ENCODE measurements around the gene MTFMT.
A peak's percentile ranks its signal among the peaks of the same experiment; 100 is the strongest.
"Not testable (repeated sequence)": the region's sequence is repeated elsewhere in the genome, so short reads cannot be mapped to it uniquely, and the experiment has no call there.

MTFMT gene

DNA sequence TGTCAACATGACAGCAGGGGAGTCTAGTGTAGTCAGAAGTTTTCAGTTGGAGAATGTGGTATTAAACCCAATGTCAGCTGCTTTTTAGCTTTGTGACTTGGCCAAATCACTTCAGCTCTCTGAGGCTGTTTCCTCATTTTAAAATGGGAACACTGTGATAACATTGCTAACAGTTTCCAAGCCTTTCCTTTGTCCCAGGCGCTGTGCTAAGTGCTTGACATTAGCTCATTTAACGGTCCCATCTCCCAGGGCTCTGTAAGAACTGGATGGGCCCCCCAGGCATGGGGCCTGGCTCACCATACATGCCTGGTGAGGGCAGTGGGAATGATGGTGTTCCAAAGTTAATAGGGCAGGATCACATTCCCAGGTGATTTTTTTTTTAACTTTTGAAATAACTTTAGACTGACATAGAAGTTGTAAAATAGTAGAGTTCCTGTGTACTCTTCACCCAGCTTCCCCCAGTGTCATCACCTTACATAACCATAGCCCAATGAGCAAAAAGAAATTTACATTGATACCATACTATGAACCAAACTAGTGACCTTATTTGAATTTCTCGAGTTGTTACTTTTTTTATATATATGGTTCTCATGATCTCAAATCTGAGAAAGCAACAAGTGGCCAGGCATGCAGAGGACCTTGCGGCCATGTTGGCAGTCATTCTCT is 30.6 kb upstream of the MTFMT start:
- no peak for DNase-seq

- no peak for DNase-seq
Measured at GRCh38 chr15:65059369-65059750, 29.9 kb upstream of the MTFMT start.

- no peak for DNase-seq
Measured at GRCh38 chr15:65058394-65059368, 29.2 kb upstream of the MTFMT start.

GRCh38 chr15:65057549-65057940 is 28.1 kb upstream of the MTFMT start:
- DNase-seq: no peak

- no peak for DNase-seq
Measured at GRCh38 chr15:65056868-65057548, 27.6 kb upstream of the MTFMT start.

- DNase-seq: no peak
Measured at GRCh38 chr15:65056106-65056505, 26.7 kb upstream of the MTFMT start.

DNA sequence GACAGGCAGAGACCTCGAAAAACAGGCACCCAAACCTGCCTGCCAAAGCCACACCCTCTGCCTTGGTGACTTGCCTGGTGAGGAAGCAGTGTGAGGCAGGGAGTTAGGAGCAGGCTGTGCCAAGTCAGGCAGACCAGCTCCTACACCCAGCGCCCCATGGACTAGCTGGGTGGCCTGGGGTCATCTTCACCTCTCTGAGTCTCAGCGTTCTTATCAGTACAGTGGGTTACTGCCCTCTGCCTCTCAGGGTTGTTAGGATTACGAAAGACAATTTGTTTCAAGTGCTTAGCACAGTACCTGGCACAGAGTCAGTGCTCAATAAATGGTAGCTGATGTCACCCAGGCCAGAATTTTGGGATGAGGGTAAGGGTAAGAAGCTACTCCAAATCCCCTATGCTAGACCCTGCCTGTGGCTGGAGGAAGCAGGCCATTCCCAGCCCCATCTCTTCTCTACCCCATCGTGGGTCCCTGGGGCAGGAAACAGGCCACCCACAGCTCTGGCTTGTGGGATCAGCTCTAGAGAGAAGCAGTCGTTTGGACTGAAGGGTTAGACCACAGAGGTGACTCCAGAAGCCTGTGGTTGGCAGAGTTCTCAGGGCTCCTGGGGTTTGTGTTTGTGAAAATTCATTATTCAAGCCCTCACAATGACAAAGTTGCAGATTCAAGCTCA is 25.9 kb upstream of the MTFMT start:
- no peak for DNase-seq

DNA sequence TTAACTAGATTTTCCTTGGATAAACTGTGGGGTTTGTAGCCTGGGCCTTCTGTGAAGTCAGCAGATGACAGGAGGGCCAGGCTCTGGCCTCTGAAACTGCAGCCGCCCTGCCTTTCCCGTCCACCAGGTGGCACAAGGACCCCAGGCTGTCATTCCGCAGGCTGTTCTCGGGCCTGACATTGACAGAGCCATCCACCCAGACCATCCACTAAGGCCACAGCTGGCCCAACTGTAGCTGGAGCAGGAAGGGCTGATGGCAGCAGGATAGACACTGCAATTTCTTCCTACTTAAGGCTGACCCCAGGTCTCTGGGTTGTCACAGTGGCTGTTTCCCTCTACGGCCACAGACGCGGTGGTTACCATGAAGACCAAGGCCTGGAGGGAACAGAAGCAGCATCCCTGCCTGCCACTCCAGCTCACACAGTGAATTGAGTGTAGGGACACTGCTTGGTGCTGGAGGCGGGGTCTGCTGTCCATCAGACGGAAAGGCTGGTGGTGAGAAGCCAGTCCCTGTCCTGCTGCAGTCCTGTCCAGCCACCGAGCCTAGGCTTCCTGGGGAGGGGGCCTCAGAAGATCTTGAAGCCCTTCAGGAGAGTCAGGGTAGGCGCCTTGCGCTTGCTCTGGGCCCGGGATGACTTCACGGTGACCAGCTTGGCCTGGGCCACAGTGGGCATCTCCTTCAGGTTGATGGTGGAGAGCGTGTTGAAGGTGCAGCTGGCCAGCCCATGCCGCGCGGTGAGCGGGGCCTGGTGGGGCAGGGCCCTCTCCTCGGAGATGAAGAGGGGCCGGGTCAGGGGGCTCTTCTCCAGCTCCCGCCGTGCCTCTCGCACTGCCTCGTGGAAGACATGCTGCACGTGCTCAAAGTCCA is 25.1 kb upstream of the MTFMT start:
- no peak for DNase-seq

GRCh38 chr15:65052956-65053355 is 23.5 kb upstream of the MTFMT start:
- no peak for DNase-seq

DNA sequence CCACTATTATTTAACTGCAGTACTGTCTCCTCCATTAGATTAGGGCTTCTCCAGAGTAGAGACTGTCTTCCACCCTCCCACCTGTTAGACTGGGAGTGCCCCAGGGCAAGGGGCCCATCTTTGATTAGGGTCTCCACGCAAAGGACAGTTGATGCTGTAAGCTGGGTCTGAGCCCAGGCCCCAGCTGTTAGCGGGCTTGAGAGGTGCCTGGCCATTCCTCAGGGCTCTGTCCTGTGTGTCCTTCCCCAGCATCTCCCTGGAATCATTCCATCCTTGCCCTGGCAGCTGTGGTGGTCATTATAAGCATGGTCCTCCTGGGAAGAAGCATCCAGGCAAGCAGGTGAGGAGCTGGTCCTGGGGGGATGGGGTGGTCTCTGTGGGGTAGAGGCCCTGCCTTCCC is 21.8 kb upstream of the MTFMT start:
- no peak for DNase-seq

GRCh38 chr15:65050270-65050669 is 20.8 kb upstream of the MTFMT start:
- no peak for DNase-seq

- DNase-seq: peak; percentile 86 to 91
Measured at GRCh38 chr15:65049418-65049840, 20.0 kb upstream of the MTFMT start.

- DNase-seq: no peak
Measured at GRCh38 chr15:65048241-65048640, 18.8 kb upstream of the MTFMT start.

- no peak for DNase-seq
Measured at GRCh38 chr15:65044724-65045481, 15.5 kb upstream of the MTFMT start, which contains the start of gene SLC51B. Gene SLC51B (plus strand): TSS chr15:65045387. CDS start chr15:65050005, 4,618 bp downstream.

DNA sequence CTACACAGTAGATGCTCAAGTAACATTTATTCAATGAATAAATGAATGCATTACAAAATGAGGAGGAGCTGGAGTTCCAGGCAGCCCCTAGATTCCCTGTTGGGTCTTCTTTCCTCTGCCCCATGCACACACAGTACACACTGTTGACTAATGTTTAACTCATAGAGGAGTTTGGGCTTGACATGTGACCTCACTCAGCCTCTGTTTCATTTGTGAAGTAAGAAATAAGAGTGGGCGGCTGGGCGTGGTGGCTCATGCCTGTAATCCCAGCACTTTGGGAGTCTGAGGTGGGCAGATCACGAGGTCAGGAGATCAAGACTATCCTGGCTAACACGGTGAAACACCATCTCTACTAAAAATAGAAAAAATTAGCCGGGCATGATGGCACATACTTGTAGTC is 14.8 kb upstream of the MTFMT start:
- not testable (repeated sequence) for DNase-seq

DNA sequence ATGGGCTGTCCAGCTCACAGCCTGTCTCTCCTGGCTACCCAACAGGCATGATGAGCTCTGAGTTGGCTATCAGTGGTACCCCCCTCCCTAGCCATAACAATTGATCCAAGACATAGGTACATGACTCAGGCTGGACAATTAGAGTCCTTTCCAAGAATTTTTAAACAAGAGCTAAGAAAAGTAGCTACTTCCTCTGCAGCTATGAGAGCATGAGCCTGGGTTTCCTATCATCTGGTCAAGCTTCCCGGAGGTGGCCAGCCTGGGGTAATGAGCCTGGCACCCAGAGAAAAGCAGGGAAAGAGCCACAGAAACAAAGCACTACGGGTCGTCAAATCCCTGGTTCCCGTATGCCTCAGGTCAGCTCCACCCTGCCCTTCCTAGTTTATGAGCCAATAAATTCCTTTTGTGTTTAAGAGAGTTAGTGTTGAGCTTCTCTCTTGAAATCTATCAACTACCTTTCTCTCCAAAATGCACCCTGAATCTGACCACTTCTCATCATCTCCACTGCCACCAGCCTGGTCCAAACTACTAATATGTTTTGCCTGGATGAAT is 13.4 kb upstream of the MTFMT start:
- no peak for DNase-seq

GRCh38 chr15:65041787-65042186 is 12.3 kb upstream of the MTFMT start:
- DNase-seq: no peak

GRCh38 chr15:65040461-65040860 is 11.0 kb upstream of the MTFMT start:
- no peak for DNase-seq

GRCh38 chr15:65038836-65039235 is 9.4 kb upstream of the MTFMT start:
- DNase-seq: no peak

DNA sequence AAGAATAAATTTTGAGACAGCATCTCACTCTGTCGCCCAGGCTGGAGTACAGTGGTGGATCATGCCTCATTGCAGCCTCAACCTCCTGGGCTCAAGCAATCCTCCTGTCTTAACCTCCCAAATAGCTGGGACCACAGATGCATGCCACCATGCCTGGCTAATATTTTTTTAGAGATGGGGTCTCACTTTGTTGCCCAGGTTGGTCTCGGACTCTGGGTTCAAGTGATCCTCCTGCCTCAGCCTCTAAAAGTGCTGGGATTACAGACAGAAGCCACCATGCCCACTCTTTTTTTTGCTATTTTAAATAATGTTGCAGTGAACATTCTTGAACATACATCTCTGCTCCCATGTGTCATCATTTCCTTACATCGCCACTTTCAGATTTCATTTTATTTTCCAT is 9.0 kb upstream of the MTFMT start:
- DNase-seq: no peak

GRCh38 chr15:65037309-65037708 is 7.9 kb upstream of the MTFMT start:
- DNase-seq: no peak

Measured in NCI-H1930 (cell line).